Measurements from ENCODE around the gene STYXL1.

Gene STYXL1

DNA sequence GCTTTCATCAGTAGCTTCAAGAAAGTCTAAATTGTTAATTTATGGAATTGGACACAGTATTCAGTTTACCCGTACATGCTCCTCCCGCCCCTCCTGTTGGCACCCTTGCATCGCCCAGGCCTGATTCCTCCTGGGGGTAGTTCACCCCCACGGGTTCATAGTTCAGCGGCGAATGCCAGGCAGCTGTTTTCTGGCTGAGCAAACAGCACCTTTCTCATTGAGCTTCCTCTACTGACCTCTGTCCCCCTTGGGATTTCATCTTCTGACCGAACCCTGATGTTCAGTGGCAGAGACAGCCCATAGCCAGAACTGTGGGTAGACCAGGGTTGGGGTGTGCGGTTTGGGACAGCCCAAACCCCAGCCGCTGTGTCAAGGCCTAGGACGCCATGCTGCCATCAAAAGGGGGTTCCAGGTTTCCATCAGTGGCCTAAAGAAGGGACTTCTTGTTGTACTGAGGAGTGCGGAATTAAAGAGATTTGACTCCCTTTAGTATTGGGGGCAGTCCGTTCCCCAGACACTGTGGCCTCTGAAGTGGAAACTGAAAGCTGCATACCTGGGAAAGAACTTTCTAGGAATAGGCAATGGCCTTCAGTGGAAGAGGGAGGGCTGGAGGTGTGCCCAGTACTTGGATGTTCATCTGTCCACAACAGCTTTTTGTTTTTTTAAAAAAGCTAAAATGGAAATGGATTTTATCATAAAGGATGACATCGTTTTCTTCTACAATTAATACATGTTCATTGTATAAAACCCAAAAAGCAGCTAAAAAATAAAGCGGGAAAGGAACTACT, 19.1 kb upstream of the STYXL1 start:
- no peak for TF ChIP-seq TAF1 (IDR thresholded peaks at IDR 0.05; ENCODE audit: low read depth)
- TF ChIP-seq ZBTB7A (IDR thresholded peaks at IDR 0.05; ENCODE audit: low read depth): no peak
- TF ChIP-seq, protein P1, sequence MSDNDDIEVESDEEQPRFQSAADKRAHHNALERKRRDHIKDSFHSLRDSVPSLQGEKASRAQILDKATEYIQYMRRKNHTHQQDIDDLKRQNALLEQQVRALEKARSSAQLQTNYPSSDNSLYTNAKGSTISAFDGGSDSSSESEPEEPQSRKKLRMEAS (IDR thresholded peaks at IDR 0.05): no peak
- no peak for TF ChIP-seq YY1 (IDR thresholded peaks at IDR 0.05; ENCODE audit: low read depth)
- no peak for TF ChIP-seq CREB1 (IDR thresholded peaks at IDR 0.05; ENCODE audit: low read depth)
- TF ChIP-seq TEAD4 (IDR thresholded peaks at IDR 0.05): no peak
- TF ChIP-seq EGR1 (IDR thresholded peaks at IDR 0.05): no peak
- no peak for TF ChIP-seq FOXM1 (IDR thresholded peaks at IDR 0.05; ENCODE audit: borderline replicate concordance, low read depth)
- TF ChIP-seq, protein P2, sequence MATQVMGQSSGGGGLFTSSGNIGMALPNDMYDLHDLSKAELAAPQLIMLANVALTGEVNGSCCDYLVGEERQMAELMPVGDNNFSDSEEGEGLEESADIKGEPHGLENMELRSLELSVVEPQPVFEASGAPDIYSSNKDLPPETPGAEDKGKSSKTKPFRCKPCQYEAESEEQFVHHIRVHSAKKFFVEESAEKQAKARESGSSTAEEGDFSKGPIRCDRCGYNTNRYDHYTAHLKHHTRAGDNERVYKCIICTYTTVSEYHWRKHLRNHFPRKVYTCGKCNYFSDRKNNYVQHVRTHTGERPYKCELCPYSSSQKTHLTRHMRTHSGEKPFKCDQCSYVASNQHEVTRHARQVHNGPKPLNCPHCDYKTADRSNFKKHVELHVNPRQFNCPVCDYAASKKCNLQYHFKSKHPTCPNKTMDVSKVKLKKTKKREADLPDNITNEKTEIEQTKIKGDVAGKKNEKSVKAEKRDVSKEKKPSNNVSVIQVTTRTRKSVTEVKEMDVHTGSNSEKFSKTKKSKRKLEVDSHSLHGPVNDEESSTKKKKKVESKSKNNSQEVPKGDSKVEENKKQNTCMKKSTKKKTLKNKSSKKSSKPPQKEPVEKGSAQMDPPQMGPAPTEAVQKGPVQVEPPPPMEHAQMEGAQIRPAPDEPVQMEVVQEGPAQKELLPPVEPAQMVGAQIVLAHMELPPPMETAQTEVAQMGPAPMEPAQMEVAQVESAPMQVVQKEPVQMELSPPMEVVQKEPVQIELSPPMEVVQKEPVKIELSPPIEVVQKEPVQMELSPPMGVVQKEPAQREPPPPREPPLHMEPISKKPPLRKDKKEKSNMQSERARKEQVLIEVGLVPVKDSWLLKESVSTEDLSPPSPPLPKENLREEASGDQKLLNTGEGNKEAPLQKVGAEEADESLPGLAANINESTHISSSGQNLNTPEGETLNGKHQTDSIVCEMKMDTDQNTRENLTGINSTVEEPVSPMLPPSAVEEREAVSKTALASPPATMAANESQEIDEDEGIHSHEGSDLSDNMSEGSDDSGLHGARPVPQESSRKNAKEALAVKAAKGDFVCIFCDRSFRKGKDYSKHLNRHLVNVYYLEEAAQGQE (IDR thresholded peaks at IDR 0.05; ENCODE audit: low read depth): no peak
- no peak for TF ChIP-seq CEBPB (IDR thresholded peaks at IDR 0.05)
- TF ChIP-seq RAD21 (IDR thresholded peaks at IDR 0.05; ENCODE audit: low read depth): no peak
- no peak for TF ChIP-seq TCF12 (IDR thresholded peaks at IDR 0.05; ENCODE audit: low read depth)
- no peak for TF ChIP-seq EP300 (IDR thresholded peaks at IDR 0.05; ENCODE audit: borderline replicate concordance)

DNA sequence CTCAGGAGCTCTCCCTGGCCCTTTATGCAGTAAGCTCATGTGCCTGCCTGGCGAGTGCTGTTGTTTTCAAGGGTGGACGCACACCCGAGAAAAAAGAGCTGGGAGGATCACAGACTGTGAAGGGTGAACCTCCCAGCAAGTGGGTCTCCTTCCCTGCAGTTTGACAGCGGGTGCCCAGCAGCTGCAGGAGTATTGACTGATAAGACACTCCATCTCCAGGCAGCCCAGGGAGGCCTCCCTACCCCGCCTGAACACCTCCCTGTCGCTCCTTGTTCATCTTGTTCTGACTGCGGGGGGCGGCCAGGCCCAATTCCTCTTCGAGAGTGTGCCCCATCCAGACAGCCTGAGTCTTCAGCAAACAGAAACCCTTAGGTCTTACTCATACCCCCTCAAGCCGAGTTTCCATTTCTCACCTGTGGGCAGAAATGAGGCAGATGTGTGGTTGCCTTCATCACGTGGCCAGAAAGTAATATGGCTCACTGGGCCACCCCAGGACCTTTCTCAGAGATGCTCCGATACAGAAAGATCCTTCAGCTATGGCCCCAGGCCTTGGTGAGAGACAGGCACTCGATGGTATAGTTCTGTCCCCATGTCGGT, 17.3 kb upstream of the STYXL1 start:
- TF ChIP-seq NFIC (IDR thresholded peaks at IDR 0.05): no peak
- TF ChIP-seq FOXM1 (IDR thresholded peaks at IDR 0.05; ENCODE audit: borderline replicate concordance, low read depth): no peak
- no peak for TF ChIP-seq YY1 (IDR thresholded peaks at IDR 0.05; ENCODE audit: low read depth)
- TF ChIP-seq, protein P3, sequence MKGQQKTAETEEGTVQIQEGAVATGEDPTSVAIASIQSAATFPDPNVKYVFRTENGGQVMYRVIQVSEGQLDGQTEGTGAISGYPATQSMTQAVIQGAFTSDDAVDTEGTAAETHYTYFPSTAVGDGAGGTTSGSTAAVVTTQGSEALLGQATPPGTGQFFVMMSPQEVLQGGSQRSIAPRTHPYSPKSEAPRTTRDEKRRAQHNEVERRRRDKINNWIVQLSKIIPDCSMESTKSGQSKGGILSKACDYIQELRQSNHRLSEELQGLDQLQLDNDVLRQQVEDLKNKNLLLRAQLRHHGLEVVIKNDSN (IDR thresholded peaks at IDR 0.05): no peak
- TF ChIP-seq ZBTB7A (IDR thresholded peaks at IDR 0.05; ENCODE audit: low read depth): no peak
- no peak for TF ChIP-seq TCF12 (IDR thresholded peaks at IDR 0.05; ENCODE audit: low read depth)
- TF ChIP-seq TAF1 (IDR thresholded peaks at IDR 0.05; ENCODE audit: low read depth): no peak
- TF ChIP-seq RAD21 (IDR thresholded peaks at IDR 0.05; ENCODE audit: low read depth): no peak
- TF ChIP-seq, protein P2 (IDR thresholded peaks at IDR 0.05; ENCODE audit: low read depth): no peak
- no peak for TF ChIP-seq EP300 (IDR thresholded peaks at IDR 0.05; ENCODE audit: borderline replicate concordance)

DNA sequence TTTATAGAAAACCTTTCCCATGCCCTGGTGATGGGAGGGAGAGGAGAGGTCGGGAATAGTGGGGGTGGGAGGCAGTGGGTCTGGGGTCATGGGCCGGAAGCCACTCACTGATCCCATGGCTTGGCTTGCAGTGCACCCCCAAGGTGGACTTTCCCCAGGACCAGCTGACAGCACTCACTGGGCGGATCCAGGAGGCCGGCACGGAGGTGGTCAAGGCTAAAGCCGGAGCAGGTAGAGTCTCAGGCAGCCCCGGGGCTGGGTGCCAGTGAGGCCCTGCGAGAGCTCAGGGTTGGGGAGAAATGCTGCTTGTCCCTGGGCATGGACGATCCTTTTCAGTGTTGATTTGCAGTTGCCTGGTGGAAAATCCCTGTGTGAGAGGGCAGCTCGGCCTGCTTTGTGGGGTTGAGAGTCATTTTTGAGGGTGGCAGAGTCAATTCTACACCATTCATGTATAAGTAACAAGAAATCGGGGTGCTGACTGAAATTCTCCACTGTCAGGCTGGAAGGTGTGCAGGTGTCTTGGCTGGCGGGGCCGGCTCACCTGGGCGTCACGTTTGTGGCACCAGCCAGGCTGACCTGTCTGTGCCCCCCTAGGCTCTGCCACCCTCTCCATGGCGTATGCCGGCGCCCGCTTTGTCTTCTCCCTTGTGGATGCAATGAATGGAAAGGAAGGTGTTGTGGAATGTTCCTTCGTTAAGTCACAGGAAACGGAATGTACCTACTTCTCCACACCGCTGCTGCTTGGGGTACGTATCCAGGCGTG, 16.6 kb upstream of the STYXL1 start:
- TF ChIP-seq RAD21 (IDR thresholded peaks at IDR 0.05; ENCODE audit: low read depth) (no peak), CEBPB (IDR thresholded peaks at IDR 0.05) (no peak), ZBTB7A (IDR thresholded peaks at IDR 0.05; ENCODE audit: low read depth) (no peak), TEAD4 (IDR thresholded peaks at IDR 0.05) (no peak), TAF1 (IDR thresholded peaks at IDR 0.05; ENCODE audit: low read depth) (no peak), EP300 (IDR thresholded peaks at IDR 0.05; ENCODE audit: borderline replicate concordance) (no peak), FOXM1 (IDR thresholded peaks at IDR 0.05; ENCODE audit: borderline replicate concordance, low read depth) (no peak), YY1 (IDR thresholded peaks at IDR 0.05; ENCODE audit: low read depth) (no peak), NFIC (IDR thresholded peaks at IDR 0.05) (no peak), TCF12 (IDR thresholded peaks at IDR 0.05; ENCODE audit: low read depth) (no peak)
- TF ChIP-seq, protein P2 (IDR thresholded peaks at IDR 0.05; ENCODE audit: low read depth): no peak
- TF ChIP-seq, protein P1 (IDR thresholded peaks at IDR 0.05): no peak

DNA sequence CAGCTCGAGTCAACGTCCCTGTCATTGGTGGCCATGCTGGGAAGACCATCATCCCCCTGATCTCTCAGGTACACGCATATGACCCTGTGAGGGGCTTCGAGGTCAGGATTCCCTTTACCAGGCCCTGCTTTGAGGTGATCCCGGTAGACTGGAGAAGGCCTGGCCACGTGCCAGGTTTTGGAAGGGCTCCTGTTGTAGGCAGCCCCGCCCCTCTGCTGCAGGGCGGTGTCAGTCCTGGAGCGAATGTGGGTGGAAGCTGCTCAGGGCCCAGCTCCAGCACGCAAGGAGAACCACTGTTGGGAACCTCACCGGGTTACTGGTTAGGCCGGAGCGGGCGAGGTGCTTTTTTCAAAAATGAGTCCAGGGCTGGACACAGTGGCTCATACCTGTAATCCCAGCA, 15.7 kb upstream of the STYXL1 start:
- TF ChIP-seq NFIC (IDR thresholded peaks at IDR 0.05) (peak; percentile 80), RAD21 (IDR thresholded peaks at IDR 0.05; ENCODE audit: low read depth) (no peak)
